Glomerular visceral epithelial cell (primary cell): ENCODE results near the gene PSMD1.
"Not testable (repeated sequence)": the region's sequence is repeated elsewhere in the genome, so short reads cannot be mapped to it uniquely, and the experiment has no call there.

Experiments
- DNase-seq: peaks from one replicate; pipeline ENCODE4 v3.0.0-alpha.2; 2016; ENCODE audit errors: extremely low spot score

PSMD1 gene

DNA sequence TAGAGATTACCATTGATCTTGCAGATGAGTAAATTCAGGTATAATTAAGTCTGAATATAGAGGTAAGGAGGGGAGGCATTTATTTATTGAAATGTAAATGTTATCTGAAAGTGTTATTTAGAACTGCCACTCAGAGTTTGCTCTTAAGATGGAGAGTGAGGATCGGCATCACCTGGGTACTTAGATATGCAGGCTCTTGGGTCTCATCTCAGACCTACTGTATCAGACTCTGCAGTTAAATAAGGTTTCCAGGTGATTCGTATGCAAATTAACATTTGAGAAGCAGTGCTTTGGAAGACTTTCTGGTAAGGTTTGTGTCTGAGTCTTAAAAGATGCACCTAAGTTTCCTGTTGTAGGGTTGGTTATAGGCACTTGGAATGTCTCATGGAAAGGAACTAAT, 59.0 kb downstream of the PSMD1 start:
- no peak for DNase-seq

DNA sequence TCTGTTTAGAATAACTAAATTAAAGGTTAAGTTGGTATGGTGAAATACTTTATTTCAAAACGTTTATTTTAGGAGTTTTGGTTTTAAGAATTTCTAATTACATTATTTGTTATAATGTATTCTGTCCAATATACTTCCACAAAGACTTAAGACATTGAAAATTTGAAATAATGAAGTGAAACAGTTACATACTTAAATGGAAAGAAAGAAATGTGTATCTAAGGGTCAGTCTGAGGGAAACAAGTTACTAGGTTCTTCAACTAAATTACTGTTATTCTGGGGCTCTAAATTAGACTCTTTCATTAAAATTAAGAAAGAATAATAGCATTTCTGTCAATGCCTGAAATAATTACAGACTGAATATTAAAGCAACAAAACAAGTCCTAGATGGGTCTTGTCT, 60.5 kb downstream of the PSMD1 start:
- DNase-seq, result no peak

DNA sequence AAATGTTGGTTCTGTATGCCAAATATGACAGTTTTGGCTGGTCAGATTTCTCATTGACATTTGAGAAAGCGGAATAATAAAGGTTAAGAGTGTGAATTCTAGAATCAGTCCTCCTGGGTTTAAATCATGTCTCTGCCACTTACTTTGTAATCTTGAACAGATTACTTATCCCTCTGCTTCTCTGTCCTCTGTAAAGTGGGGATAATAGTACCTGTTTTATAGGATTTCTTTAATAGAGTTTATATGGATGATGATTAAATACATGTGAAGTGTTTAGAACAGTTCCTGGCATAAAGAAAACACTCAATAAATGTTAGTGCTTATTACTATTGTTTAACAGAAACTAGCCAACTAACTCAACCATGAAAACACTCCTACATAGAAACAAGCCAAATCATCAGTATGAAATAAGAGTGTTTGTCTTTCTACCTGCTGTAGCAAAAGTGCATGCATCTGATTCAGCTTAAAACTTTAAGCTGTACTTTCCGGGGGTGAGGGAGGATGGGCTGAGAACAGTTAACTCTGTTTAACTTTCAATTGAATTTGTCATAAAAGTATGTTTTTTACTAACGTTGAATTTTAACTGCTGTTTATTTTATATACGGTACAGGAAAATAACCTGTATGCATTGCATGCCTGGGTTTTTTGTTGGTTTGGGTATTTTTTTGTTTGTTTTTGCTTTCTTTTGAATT, 61.4 kb downstream of the PSMD1 start:
- DNase-seq, result no peak

DNA sequence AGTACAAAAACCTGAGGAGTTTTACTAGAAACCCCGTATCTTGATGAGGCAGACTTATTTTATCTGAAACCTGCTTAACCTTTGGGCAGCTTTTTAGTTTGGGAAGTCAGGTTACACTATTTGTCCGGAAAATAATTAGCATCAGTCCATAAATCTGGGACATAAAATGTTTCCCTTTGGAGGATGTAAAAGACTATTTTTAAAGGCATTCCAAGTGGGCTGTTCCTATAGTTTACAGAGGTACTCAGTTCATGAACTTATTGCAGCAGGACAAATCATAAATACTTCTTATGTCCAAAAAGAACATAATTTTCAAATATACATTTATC, 61.9 kb downstream of the PSMD1 start:
- no peak for DNase-seq

DNA sequence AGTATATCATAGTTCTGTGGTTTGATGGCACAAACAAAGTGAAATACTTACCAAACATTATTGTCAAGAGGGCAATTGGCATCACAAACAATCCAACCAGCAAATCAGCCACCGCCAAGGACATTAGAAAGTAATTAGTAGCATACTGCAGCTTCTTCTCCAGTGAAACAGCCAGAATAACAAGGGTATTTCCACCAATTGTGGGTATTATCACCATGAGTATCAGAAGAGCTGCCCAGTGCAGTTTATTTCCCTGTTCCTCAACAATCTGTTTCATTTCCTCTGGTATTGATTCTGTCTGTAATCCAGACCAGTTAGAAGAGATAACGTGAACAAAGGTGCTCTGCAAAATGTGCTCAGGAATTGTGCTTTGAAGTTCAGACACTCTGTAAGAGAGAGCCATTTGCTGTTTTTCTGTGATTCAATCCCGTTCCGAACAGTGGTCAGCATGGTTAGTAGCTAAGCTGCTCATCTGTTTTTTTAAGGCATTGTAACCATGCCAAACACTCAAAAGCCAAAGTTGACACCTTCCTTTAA, 66.8 kb downstream of the PSMD1 start:
- DNase-seq, result peak; percentile 31

DNA sequence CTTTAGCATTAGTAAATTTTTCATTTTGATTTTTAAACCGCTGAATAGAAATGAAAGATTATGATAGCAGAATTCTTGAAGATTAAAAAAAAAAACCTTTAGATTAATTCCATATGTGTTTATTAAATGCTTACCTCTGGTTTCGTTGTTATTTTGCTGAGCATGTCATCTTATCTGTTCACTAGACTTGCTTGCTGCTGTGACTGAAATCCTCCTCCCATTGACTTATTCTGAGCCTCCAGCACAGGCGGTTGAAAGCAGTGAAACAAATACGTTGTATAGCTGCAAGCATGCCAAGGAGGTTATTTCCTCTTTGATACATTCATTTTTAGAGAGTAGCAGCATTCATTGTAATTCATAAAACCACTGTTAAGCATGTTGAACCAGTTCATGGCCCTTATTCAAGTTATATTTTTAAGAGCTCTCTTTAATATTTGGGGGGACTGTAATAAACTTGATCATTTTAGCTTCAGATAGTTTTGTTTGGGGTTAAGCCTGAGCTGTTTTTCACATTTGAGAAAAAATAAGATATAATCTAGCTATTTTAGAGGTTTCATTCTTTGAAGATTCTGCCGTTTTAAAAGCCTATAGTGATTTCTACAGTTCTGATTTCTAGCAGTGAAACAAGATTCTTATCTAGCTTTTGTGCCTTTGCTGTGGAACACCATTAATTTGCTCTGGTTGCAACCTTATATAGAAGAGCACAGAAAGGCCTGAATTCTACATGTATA, 68.3 kb downstream of the PSMD1 start, which contains the start of gene HTR2B:
TSS of gene HTR2B (minus strand) at position 205 of the 731 bp plus-strand sequence. CDS start 1,278 bp downstream, outside the sequence.
- DNase-seq, result no peak

DNA sequence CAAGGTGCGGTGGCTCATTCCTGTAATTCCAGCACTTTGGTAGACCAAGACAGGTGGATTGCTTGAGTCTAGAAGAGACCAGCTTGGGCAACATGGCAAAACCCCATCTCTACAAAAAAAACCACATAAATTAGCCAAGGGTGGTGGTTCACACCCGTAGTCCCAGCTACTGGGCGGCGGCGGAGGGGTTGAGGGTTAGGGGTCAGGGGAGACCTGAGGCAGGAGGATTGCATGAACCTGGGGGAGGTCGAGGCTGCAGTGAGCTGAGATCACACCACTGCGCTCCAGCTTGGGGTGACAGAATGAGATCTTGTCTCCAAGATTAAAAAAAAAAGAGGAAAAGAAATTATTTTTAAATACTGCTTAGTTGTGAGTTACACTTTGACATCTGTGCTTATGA, 69.5 kb downstream of the PSMD1 start:
- DNase-seq, result no peak

DNA sequence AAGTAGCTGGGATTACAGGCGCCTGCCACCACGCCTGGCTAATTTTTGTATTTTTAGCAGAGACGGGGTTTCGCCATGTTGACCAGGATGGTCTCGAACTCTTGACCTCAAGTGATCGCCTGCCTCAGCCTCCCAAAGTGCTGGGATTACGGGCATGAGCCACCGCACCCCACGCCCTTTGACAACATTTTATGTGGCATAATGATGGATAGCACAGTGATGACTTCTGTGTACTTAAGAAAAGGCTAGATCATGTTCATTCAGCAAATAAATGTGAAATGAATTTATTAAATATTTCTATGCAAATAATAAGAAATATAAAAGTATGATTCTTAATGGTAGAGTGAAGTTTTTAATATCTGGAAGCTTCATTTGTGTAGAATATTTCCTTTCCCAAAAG, 70.8 kb downstream of the PSMD1 start:
- DNase-seq, result no peak

DNA sequence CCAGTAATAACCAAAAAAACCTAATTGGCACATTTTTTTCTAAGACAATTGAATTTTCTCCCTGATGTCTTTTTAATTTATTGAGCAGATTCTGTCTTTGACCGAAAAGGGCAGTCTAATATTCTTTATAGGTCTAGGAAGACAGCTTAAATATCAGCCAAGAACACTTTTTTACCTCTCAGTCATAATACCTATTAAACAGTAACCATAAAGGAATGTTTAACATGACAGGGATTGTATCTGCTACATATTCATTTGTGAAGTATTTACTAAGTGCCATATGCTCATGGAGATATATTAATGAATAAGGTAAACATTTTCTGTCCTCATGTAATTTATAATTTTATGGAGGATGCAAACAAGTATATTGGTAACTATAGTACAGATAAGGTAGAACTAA, 71.3 kb downstream of the PSMD1 start:
- no peak for DNase-seq

DNA sequence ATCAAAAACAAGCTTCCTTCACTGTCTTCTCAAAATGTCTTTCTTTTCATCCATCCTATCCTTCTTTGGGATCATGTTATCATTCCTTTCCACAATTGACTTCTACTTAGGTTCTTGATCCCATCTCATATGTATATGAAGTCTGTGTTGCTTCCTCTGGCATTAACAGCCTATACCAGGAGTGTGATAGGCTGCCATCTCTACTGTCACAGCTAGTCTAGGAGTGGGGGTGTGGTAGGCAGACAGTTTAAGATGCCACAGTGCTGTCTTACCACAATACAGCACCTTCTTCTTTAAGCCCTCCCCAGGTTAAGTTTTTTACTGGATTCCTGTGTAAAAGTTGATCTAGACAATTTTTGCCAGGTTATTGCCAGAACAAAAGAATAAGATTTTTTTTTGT, 71.9 kb downstream of the PSMD1 start:
- no peak for DNase-seq

DNA sequence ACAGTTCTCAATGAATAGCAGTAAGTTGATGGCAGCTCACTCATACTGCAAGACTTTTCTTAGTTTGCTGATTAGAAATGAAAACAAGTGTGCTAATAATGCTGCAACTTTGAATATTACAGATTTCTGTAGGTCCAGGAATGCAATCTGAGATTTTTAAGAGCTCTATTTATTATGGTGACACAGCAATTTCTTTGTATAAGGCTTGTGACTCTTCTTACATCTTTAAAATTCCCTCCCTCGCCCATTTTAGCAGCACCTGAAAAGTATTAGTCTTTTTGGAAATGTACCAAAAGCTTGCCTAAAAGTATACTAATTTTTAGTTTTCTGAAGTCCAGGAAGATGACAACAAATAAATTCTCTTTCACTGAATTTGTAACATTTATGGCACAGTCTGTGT, 72.5 kb downstream of the PSMD1 start:
- DNase-seq, result no peak

DNA sequence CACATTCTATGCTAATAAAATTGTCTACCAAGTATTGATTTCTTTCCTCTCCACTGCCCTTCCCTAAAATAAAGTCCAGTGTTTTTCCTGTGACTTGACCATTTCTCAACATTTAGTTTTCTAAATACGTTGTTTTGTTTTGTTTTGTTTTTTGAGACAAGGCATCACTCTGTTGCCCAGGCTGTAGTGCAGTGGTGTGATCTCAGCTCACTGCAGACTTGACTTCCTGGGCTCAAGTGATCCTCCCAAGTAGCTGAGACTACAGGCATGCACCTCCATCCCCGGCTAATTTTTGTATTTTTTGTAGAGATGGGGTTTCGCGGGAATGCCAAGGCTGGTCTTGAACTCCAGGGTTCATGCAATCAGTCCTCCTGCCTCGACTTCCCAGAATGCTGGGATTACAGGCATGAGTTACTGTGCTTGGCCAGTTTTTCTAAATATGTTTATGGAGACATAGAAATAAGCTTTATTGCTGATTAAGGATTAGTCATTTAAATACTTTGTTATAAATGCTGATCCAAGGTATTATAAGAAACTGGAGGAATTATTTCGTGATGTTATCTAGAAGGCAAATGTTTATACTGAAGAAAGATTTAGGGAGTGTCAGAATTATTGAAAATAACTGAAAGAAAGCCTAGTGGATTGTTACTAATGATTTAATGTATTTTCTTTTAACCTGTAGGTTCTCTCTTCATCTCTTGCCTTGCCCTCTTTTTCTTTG, 73.8 kb downstream of the PSMD1 start:
- DNase-seq, result no peak

DNA sequence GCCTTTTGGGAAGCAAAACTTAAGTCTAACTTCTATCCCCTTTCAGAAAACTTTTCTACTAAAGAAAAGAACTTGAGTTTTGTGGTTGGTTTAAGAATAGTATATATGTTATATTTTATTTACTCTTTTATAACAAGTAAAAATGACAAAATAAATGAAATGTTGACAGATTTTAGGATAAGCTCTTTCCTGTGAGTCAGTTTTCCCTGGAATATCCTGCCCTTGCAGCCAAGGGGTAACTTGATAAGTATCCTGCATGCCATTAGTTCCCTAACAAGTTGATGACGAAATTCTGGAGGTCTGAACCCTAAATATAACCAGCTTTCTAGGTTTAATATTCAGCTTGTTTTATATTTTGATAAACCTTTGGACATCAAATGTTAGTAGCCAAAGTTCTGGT, 75.5 kb downstream of the PSMD1 start:
- DNase-seq, result no peak

DNA sequence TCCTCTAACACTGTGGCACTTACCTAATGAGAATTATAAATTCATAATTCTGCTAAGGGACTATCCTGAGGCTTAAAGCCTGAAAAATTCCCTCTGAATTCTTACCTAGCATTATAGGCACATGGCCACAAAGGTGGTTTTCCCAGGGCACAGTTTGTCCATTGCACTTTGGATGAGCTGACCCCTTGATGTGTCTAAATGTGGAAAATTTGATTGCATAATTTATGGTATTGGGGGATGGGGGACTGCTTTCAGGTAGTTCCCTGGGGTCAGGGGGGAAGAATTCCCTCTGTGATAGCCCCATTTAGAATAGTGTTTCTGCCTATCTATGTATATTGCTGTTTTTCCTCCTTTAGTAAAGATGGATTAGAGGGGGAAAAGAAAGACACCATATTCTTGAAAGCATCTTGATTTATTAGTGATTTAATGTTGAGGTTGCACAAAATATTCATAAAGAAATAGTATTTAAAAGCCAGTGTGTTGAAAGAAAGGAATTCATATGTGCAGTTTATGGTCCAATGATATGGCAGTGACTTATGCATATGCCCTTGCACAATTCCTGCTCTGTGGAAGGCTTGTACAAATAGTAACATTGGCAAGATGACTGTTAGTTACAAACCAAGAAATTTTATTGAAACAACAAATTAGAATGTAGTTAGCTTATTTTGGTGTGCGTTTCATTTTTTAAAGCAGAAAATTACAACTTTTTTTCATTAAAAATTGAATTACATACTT, 76.9 kb downstream of the PSMD1 start:
- DNase-seq, result no peak

DNA sequence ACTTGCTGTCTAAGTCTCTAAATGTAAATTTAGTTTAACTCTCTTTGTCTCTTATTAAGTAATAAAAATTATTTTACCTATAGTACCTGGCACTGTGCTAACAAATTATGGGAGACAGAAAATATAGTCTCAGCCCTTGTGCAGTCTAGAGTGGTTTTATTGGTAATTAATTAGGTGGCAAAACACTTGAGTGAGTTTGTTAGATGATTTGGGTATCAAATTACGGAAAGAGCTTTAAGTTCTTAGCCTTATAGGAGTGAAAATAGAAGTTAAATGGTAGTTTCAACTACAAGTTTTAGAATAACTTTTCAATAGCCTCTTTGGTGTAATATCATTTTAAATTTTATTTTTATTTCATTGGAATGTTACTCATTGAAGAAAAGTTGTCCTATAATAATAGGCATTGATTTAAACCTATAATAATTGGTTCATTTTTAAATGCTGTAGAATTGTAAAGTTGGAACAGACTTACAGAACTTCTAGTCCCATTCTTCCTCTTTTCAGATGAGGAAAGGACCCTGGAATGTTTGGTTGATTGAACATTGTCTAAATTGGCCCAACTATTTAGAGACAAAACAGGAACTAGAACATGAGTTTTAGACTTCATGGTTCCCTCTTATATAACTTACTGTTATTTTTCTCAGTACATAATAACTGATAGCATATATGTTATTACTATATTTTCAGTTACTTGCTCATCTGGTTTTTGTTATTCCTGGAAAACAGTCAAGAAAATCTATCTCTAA, 78.4 kb downstream of the PSMD1 start:
- DNase-seq, result no peak

DNA sequence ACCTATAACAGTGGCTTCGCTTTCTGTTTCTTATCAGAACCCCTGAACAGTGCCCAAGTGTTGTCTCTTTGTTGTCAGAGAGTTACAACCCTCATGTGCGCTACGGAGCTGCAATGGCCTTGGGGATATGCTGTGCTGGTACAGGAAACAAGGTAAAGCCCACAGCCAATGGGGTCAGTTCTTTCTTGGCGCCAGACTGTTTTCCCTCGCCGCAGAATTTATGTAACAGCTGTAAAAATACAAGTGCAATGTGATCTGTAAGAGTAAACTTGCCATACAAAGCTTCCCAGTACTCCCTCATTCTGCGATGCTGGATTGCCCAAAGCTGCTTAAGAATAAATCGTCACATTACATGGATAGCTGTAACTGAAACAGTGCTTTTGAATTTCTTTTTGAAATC, 82.0 kb downstream of the PSMD1 start:
- DNase-seq, result no peak

DNA sequence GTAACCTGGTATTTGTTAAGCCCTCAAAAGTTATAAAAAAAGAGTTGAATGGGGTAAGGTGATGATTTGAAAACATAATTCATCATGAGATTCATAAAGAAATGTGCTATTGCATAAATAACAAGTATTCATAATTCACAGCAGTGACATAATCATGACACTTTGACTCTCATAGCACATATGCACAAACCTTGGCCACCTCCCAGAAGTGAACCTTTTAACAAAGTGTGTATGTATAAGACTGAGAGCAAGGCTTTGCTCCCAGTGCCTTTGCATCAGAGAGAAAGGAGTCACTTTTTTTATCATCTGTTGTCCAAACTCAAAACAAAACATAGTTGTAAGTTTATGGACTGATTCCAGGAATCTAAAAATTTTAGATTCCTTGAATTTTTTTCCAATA, 83.1 kb downstream of the PSMD1 start:
- no peak for DNase-seq

DNA sequence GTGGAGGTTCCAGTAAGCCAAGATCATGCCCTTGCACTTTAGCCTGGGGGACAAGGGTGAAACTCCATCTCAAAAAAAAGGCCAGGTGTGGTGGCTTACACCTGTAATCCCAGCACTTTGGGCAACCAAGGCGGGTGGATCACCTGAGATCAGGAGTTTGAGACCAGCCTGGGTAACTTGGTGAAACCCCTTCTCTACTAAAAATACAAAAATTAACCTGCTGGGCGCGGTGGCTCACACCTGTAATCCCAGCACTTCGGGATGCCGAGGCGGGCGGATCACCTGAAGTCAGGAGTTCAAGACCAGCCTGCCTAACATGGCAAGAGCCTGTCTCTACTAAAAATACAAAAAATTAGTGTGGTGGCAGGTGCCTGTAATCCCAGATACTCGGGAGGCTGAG, 84.1 kb downstream of the PSMD1 start:
- not testable (repeated sequence) for DNase-seq

DNA sequence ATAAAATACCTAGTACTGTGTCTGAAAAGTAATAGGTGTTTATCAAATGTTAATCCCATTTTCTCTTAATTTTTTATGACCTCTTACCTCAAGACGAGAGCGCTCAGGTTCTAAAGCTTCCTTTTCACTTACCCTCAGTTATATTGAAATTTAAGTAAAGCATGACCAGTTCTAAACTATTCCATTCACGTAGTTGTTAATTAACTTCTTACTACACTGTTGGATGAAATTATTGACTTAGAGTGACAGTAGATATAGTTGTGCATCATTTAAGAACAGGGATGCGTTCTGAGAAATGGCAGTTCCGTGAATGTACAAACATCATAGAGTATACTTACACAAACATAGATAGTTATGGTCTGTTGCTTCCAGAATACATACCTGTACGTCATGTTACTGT, 88.2 kb downstream of the PSMD1 start:
- no peak for DNase-seq

DNA sequence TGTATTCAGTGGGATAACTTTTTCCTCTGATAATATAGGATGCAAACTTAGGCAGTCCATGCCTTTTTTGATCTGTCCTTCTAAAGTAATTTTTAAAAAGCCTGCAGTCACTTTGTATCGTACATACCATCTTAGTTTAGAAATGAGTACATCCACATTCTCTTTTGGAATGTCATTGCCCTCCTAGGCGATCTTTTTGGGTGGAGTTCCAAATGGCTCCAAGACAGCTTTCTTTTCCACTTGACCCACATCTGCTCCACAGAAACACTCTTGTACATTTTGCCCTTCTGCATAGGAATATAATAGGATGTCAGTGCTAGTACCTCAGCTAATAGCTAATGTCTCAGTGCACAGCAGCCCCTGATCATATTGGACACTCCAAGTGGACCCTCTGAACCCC, 90.0 kb downstream of the PSMD1 start:
- no peak for DNase-seq

DNA sequence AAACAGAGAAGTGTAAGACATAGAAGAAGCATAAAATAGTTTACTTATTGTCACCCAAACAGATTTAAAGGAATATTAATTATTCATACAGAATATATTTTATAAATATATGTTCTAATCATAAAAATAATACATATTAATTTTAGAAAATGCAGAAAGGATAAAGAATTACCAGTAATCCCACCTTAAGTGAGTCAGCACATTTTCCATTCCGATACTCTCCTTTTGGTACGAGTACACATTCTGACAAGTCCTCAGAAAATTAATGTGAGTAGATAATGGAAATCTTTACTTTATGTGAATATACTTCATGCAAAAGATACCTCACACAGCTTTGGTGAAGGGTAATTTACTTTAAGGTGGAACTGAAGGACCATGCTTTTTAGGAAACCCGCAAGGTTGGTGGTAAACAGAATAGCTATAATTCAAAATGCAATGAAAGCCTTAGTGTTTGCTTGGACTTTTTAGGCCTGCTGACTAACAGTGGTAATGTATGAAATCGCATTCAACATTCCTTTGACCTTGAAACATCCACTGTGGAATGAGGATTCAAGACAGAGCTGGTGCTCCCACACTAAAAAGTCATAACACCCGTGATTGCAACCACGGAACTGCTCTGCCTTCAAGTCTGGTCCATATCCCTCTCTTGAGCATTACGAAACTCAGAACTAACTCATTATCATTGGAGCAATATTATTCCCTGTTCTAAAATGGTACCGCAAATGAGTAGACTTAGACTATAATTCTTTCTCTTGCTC, 96.3 kb downstream of the PSMD1 start:
- no peak for DNase-seq
